NCI-H146 treated with DMSO at 0.1 percent for 48 hours (cell line): Measurements from ENCODE around the gene CRYBG1.

ENCODE experiments used
- DNase-seq: peaks from one replicate; lab custom pipeline; 2025; ENCODE audit not compliant: unreplicated experiment; lab: John Stamatoyannopoulos, UW

The CRYBG1 gene

DNA sequence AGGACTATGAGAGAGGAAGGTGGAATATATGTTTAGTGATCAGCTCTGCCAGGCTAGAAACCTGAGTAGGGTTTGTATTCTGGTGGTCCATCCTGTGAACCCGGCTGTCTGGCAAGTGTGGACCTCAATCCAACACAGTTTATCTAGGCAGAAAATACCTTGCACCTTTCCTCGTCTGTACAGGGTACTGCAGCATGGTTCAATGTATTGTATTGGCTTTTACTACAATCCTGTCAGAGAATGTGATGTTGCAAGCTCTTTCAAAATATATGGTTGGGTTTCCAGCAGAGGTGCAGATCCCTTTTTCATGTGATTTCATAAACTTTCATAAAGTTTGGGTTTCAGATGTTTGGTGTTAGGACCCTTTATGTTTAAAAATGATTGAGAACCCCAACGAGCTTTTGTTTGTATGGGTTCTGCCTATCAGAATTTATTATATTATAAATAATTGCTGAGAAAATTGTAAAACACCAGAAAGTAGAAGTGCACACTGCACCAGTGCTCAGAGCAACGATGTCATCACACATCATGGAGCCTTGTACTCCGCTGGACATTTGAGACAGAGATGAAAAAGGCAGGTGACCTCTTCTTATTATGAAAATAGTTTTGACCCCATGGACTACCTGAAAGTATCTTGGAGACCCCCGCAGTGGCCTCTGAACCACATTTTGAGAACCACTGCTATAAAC lies 162.2 kb downstream of the CRYBG1 start:
- DNase-seq = no peak

DNA sequence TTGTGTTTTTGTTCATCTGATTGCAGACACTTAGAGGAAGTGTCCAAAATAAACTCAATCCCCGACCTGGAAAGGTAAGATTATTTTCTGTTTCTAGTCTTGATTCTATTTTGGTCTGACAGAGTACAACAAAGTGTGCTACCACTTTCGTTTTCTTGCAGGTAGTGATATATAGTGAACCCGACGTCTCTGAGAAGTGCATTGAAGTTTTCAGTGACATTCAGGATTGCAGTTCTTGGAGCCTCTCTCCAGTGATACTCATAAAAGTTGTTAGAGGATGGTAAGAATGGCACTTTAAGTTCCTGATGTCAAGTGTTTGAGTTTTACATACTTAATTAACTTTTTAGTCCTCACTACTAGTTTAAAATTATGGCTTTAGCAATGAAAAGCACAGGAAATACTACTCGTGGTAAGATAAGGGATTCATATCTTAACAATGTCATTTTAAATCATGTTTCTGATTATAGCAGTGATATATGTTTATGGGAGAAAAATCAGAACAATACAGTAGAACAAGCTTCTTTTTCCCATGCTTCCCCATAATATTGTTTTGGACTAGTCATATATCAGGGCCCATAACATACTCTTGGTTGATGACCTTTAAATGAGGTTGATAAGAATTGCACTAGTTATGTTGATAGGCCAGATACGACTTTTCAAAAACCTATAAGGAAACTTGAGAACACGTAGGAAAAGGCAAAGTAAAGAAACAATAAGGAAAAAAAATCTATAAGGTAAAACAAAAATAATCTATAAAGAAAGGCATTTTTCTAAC lies 164.8 kb downstream of the CRYBG1 start:
- DNase-seq = no peak

DNA sequence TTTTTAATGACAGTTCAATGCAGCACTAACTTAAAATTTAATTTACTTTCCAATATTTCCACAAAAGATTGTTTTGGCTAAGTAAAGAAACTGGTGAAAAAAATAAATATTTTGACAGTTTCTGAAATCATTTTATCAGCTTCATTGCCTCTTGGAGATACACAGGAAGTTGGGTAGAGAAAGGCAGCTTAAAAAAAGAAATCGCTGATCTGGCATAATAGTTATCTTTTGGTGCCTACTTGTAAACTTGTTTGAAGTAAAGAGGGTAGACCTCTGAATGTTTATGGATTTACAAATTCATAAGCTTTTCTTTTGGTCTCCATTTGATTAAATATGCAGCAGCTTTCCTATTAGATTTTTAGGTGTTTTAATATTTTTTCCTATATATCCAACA lies 165.4 kb downstream of the CRYBG1 start:
- DNase-seq = no peak

DNA sequence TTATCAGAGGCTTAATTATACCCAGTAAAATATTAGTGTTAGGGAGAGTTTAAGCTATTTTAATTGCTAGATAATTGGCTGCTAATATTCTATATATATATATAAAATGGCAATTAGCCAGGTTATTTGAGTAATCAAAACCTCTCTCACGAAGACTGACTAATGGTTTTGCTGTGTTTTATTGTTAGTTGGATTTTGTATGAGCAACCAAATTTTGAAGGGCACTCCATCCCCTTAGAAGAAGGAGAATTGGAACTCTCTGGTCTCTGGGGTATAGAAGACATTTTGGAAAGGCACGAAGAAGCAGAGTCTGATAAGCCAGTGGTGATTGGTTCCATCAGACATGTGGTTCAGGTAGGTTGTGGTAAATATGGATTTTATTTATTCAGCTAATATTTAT lies 166.6 kb downstream of the CRYBG1 start:
- no peak for DNase-seq

DNA sequence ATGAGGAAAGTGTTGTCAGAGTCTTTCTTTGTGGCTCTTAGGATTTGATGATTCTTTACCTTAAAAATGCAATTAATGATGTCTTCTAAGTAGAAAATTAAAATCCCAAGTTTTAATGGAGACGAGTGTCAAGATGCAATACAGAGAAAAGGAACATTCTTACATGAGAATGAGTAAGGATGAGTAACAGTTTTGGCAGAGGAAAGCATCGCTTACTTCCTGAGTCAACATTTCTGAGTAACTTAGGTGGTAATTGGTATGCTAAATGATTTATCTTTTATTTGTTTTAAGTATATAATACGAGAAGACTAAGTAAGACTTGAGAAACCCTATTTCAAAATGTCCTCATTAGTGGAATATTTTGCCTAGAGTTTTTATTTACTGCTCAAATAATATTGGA lies 167.5 kb downstream of the CRYBG1 start:
- no peak for DNase-seq

DNA sequence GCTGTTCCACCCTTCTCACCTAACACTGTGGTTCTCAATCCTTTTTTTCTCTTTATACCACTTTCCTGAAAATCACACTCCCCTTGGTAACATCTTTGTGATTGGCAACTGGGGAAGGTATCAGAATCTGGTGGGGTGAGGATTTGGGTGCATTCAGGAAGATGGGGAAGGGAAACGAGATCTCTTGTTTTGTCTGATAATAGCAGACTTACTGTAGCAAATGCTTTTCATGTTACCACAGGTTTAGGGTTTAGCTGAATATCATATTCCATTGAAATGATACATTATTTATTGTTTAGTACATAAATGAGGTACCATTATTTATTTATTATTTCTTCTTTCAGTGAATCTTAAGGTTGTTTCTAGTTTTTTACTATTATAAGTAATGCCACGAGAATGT lies 168.0 kb downstream of the CRYBG1 start:
- no peak for DNase-seq

DNA sequence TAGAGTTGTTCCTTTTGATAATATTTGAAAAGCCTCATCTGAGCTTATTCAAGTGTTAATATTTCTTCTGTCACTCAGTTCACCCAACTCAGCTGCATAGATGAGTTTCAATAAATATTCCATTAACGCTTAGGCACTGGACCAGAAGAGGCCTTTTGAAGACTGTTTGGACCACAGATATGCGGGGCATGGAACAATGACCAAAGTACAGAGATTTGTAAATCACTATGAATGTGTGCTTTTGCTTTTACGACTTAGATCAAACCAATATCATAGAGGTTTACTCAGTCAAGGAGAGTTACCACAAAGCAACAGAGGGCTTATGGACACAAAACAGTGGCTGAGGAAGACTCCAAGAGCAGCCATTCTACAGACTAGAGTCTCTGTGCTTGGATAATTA lies 168.9 kb downstream of the CRYBG1 start:
- no peak for DNase-seq

DNA sequence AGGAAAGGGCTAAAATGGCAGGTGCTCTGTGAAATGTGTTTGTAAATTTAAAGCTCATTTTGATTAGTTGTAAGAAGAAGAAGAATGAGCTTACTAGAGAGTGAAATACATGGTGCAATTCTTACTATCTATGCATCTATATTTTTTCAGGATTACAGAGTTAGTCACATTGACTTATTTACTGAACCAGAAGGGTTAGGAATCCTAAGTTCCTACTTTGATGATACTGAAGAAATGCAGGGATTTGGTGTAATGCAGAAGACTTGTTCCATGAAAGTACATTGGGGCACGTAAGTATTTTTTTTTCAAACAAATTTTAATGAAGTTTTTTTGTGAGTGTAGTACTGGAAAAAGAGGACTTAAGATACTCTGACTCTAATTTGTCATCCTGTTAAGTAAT lies 169.5 kb downstream of the CRYBG1 start:
- DNase-seq = no peak

DNA sequence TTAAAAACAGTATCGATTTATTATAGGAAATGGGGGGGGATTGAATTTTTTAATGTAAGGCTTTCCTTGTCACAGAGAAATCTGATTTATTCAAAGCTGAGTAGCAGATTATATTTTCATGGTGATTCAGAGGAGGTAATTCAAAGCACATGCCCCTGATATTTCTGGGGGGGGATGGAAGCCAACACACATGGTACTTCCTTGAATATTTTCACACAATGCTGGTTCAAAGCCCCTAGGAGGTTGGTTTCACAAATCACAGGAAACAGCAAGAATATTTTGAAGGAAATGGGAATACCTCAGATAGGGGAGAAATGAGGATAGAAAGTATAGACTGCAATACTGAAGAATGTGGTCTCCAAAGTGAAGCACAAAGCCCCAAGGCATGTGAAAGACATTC lies 170.0 kb downstream of the CRYBG1 start:
- DNase-seq = no peak

DNA sequence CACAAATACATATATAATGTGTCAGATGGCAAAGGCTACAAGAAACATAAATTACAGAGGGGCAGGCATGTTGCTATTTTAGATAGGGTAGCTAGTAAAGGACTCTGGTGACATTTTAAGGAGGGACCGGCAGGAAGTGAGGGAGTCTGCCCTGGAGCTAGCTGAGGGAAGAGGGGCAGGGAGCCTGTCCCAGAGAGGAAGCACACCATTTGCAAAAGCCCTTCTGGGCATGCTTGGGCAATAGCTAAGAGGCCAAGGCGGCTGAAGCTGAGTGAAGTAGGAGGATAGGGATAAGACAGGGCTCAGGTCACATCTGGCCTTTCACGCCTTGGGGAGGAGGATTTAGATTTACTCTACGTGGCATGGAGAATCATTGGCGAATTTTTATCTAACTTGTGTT lies 172.5 kb downstream of the CRYBG1 start:
- DNase-seq = no peak

DNA sequence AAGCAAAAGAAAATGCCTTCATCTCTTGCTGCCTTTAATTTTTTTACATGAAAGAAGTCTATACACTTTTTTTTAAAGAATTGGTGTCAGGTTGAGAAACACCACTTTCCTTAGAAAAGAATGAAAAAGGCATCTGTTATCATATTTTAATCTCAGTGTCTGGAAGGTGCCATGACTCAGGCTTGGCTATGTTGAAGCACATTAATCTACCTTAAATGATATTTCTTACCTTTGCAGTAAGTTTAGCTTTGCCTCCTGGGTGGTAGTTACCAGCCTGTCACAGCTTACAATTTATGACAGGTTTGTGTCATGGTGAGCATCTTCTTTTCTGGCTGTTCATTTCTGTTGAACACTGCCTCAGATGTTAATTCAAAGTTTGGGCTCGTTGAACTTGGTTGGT lies 173.5 kb downstream of the CRYBG1 start:
- DNase-seq = no peak

DNA sequence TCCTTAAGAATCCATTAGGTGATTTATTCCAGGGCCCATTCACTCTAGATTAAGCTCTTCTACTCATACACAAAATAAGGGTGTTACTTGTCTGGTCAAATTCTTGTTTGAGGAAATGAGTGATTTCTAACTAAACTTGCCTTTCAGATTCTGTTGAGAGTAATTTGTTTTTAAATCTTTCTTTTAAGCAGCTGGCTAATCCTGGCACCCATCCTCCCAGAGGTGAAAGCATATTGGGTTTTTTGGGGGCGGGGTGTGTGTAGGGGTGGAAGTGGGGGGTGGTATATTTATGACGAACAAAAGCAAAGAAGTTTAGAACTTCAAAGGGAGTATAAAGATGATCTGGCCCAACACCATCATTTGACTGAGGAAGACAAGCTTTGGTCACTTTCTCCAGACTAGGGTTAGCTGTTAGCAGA lies 174.1 kb downstream of the CRYBG1 start:
- DNase-seq = no peak

DNA sequence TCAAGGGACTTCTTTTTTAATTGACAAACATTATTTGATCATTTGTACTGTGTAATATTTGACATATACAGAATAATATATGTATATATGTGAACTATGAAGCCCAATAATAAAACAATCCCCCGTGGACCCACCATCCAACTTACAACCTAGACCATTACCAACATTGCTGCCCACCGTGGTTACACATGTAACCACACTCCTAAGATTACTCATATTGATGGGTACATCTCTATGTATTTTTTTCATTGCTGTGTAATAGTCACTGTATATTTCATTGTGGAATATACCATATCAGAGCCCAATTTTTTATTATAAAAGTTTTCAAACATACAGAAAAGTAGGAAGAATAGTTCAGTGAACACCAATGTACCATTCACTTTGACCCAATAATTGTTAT lies 174.5 kb downstream of the CRYBG1 start:
- no peak for DNase-seq

DNA sequence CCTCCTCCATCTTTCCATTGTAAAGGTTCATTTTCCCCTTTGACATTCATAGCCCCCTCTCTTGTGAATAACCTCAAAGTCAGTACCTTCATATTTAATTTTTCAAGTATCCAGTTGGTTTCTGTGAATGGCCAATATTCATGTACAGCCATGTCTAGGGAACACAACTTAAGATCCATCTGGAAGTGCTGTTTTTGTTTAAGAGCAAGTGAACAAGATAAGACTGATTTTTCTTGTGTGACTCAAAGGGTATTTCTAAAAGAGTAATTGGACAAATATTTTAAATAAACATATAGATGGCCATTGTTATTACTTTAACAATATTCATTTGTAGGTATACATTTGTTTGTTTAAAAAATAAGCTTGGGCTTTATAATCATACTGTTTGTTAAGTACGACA lies 175.8 kb downstream of the CRYBG1 start:
- no peak for DNase-seq

DNA sequence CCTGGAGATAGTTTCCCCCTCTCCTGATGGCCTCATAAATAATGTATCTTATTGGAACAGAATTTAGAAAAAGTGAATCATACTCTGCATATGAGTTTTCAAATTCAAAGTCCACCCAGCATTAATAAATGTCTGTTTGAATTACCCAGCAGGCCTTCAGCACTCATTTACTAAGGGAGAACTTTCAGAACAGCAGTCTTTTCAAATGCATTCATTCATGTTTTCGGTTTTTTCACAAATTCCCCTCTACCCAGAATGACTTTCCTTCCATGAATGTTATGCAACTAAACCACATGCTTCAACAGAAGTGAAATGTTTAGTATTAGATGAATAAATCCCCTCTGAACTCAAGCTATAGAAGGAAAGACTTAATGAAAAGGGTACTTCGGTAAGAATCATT lies 176.3 kb downstream of the CRYBG1 start:
- no peak for DNase-seq

DNA sequence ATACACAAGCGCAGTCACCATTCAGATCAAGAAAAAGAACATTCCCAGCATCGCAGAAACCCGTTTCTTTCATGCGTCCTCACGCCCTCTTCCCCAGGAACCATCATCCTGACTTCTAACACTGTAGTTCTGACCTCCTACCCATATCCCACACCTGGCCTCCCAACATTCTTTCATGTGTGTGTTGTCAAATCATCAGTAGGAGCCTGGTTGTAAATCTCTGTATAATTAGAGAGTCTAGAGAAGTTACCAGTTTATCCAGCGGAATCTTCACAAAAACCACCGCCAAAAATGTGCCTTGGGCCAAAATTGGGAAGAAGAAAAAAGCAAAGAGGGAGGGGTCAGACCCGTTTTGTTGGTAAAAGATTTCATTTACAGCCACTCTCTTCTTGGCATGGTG lies 177.1 kb downstream of the CRYBG1 start:
- no peak for DNase-seq

DNA sequence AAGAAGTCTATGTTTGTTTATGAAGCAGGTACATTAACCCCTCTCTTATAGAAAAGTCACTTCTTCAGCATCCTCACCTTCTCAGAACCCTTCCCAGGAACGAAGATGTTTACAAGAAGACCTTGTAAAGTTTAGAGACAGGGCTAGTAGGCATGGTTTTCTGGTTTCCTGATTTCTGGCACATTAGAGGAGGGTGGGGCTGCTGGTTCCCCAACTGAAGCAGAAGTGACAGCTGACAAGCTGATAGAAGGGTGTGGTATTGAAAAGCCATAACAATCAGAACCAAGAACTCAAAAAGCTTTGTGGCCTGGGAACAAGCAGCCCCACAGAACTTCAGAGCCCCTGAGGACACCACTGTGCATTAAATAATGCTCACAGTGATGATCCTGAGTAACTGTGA lies 177.6 kb downstream of the CRYBG1 start:
- DNase-seq = no peak

DNA sequence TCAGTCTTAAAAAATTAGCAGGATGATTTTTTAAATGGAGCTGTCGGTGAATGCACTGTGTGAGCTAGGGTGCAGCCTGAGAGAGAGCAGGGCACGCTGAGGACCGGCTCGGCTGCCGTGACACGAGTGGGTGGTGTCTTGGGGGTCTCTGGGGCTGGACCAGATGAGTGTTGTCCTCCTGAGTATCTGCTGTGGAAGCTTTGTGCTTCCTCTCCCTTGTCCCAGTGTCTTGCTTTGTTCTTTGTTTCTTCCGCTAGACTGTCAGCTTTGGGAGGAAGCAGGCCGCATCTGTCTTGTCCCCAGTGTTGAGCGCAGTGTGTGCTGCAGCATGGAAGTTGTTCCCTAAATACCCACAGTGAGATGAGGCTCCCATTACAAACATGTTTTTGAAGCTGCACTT lies 179.4 kb downstream of the CRYBG1 start:
- DNase-seq = no peak

DNA sequence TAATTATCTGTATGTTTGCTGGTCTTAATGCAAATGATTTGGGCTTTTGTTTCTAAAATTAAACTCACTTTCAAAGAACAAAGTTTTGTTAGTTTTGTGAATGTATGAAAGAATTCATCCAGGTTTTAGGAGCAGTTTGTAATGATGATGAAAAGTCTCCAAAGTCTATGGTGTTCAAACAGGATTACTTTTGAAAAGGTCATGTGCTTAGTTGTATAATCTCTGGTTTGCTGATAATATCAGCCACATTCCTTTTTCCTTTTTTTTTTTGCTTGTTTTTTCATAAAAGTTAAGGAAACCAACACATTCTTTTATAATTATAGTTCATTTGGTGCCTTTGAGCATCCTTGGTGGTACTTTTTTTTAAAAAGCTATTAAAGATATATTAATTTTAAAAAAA lies 179.9 kb downstream of the CRYBG1 start:
- DNase-seq = no peak

DNA sequence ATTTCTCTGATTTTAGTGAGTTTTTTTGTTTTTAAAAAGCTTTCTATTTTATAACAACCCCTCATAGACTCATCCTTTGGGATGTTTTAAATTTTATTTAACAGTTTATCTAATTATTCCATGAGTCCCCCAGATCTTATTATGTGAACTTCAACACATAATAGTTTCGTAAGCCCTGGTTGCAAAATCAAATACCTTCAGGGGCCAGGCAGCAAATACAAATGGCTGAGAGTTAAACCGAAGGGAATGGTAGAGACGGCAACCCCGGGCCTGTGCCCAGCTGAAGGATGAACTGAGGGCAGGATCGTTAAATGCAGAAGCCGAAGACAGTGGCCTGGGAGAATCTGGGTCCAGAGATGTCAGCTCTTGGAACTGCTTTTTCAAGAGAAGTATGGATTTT lies 180.4 kb downstream of the CRYBG1 start:
- DNase-seq = no peak

DNA sequence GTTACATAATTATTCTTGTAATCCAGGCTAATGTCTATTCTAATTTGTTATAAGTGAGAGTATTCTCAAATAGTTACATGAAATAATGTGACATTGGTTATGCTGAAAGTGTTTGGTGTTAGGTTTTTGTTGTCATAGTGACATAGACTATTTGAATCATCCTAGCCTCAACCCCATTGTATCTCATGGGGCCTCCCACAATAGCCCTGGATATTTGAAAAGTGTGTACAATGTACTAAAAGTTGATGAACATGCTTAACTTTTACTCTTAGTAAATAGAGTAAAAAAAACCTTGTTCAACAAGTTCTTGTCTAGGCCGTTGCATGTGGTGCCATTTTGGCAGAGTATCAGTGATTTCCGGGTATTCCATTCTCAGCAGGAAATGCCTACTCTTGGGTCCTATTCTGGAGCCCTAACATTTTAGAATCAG lies 185.8 kb downstream of the CRYBG1 start:
- no peak for DNase-seq

DNA sequence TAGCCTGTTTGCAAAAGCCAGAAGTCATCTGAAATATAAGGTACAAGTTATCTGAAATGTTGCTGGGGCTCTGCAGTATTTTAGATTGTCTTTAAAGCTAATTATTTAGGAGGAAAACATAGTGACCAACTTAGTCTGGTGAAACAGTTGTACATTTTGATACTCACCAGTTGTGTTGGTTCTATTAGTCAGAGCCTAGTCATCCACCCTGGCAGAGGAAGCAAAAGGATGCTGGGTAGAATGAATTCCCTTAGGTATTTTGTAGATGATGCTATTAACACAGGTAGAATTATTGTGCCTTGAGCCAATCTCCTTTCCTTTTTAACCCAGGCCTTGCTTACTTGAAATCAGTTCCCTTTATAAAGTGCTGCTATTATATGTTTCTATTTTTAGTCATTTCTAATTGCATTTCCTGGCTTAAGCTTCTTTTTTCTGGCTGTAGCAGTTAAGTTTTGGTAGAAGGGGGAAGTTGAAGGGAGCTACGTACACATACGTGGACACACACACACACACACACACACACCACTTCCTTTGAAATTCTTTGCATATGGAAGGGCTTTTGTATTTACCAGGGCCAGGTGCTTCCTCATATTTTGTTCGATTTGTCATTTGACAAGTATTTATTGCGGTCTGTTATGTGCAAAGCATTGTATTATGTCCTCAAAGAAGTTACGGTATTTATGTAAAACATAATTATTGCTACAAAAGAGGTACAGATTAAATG lies 186.3 kb downstream of the CRYBG1 start:
- DNase-seq = peak; percentile 90
